Ectodermal cell (in vitro differentiated cells): Measurements from ENCODE around the gene LTBP1.
"Not testable (repeated sequence)": the region's sequence is repeated elsewhere in the genome, so short reads cannot be mapped to it uniquely, and the experiment has no call there.

ENCODE experiments used
- H3K27ac ChIP-seq: 2 replicates; pipeline ENCODE4 v1.7.0; 2013; ENCODE audit warnings: mild to moderate bottlenecking, low read depth, low read length; ENCODE audit not compliant: insufficient read depth, poor library complexity, severe bottlenecking
- H3K27me3 ChIP-seq: 2 replicates; pipeline ENCODE4 v1.7.0; 2013; ENCODE audit warnings: mild to moderate bottlenecking, low read length; ENCODE audit not compliant: insufficient read depth, control insufficient read depth, poor library complexity, severe bottlenecking
- H3K36me3 ChIP-seq: one replicate; pipeline ENCODE4 v1.7.0; 2013; ENCODE audit warnings: low read length; ENCODE audit not compliant: control insufficient read depth, insufficient read depth
- H3K4me1 ChIP-seq: one replicate; pipeline ENCODE4 v1.7.0; 2013; ENCODE audit warnings: low read length; ENCODE audit not compliant: control insufficient read depth, insufficient read depth
- H3K4me3 ChIP-seq: 2 replicates; pipeline ENCODE4 v1.7.0; 2013; ENCODE audit warnings: low read depth, low read length, control low read depth; ENCODE audit not compliant: insufficient read depth
- H3K9me3 ChIP-seq: 2 replicates; pipeline ENCODE4 v1.7.0; 2013; ENCODE audit warnings: mild to moderate bottlenecking, low read length, moderate library complexity; ENCODE audit not compliant: control insufficient read depth
- WGBS, 2 experiments: methylation state at CpG; one replicate each; pipeline ENCODE4 v1.1.7; 2013; ENCODE audit warnings: missing lambda C conversion rate in 2 of 2; 5-methylcytosine and 5-hydroxymethylcytosine counted together

Gene LTBP1

GRCh38 chr2:32918774-32919173 lies 28.0 kb upstream of the LTBP1 start:
- no peaks in the 10 kb centered on the region for H3K27me3 ChIP-seq
- 96 to 97% methylated on average over 6 of the region's 6 CpGs for WGBS, 2 experiments
- no peaks in the 10 kb centered on the region for H3K9me3 ChIP-seq
- no peak overlapping the region for H3K27ac ChIP-seq
- no peaks in the 10 kb centered on the region for H3K36me3 ChIP-seq
- no peaks in the 10 kb centered on the region for H3K4me1 ChIP-seq
- H3K4me3 ChIP-seq, result no peak overlapping the region

- H3K36me3 ChIP-seq, H3K9me3 ChIP-seq, H3K27ac ChIP-seq, H3K4me1 ChIP-seq, H3K27me3 ChIP-seq, H3K4me3 ChIP-seq: not testable (repeated sequence)
- 96 to 98% methylated on average over 6 of the region's 6 CpGs for WGBS, 2 experiments
Measured at GRCh38 chr2:32919901-32920300, 26.9 kb upstream of the LTBP1 start.

GRCh38 chr2:32921486-32921885 lies 25.3 kb upstream of the LTBP1 start:
- H3K4me1 ChIP-seq, H3K27me3 ChIP-seq, H3K4me3 ChIP-seq, H3K27ac ChIP-seq, H3K9me3 ChIP-seq, H3K36me3 ChIP-seq: not testable (repeated sequence)
- 87 to 95% methylated on average over 5 of the region's 5 CpGs for WGBS, 2 experiments

- Histone ChIP-seq H3K36me3 (no peaks in the 10 kb centered on the region), H3K4me1 (peaks cover 10% of the 10 kb centered on the region), H3K4me3 (no peak overlapping the region), H3K27ac (no peak overlapping the region), H3K27me3 (no peaks in the 10 kb centered on the region), H3K9me3 (no peaks in the 10 kb centered on the region)
- 91 to 100% methylated on average over 1 of the region's 1 CpG for WGBS, 2 experiments
Measured at GRCh38 chr2:32922501-32922900, 24.3 kb upstream of the LTBP1 start.

GRCh38 chr2:32923109-32923508 lies 23.6 kb upstream of the LTBP1 start:
- H3K4me3 ChIP-seq, result no peak overlapping the region
- H3K27ac ChIP-seq, result no peak overlapping the region
- peaks cover 10% of the 10 kb centered on the region for H3K4me1 ChIP-seq
- H3K36me3 ChIP-seq, result no peaks in the 10 kb centered on the region
- H3K9me3 ChIP-seq, result no peaks in the 10 kb centered on the region
- WGBS, 2 experiments, result 96 to 100% methylated on average over 2 of the region's 2 CpGs
- no peaks in the 10 kb centered on the region for H3K27me3 ChIP-seq

GRCh38 chr2:32925283-32925815 lies 21.4 kb upstream of the LTBP1 start:
- H3K4me1 ChIP-seq, result peaks cover 10% of the 10 kb centered on the region
- H3K9me3 ChIP-seq, result no peaks in the 10 kb centered on the region
- WGBS, 2 experiments, result 82 to 83% methylated on average over 5 of the region's 5 CpGs
- no peak overlapping the region for H3K4me3 ChIP-seq
- H3K27me3 ChIP-seq, result no peaks in the 10 kb centered on the region
- H3K27ac ChIP-seq, result no peak overlapping the region
- no peaks in the 10 kb centered on the region for H3K36me3 ChIP-seq

- Histone ChIP-seq H3K4me3 (no peak overlapping the region), H3K4me1 (peaks cover 10% of the 10 kb centered on the region), H3K36me3 (no peaks in the 10 kb centered on the region), H3K27me3 (no peaks in the 10 kb centered on the region), H3K9me3 (no peaks in the 10 kb centered on the region), H3K27ac (no peak overlapping the region)
- 94 to 96% methylated on average over 6 of the region's 6 CpGs for WGBS, 2 experiments
Measured at GRCh38 chr2:32925976-32926707, 20.6 kb upstream of the LTBP1 start.

- Histone ChIP-seq H3K9me3 (no peaks in the 10 kb centered on the region), H3K36me3 (no peaks in the 10 kb centered on the region), H3K27me3 (no peaks in the 10 kb centered on the region), H3K4me1 (peaks cover 10% of the 10 kb centered on the region), H3K4me3 (no peak overlapping the region), H3K27ac (no peak overlapping the region)
- WGBS, 2 experiments, result 35 to 45% methylated on average over 2 of the region's 2 CpGs
Measured at GRCh38 chr2:32926708-32927084, 20.1 kb upstream of the LTBP1 start.

- H3K4me1 ChIP-seq, result peaks cover 10% of the 10 kb centered on the region
- WGBS, 2 experiments, result 68% methylated on average over 4 of the region's 5 CpGs; no CpG with 5 or more reads in 1 of the 2 experiments
Measured at GRCh38 chr2:32930436-32930835, 16.3 kb upstream of the LTBP1 start.

GRCh38 chr2:32931519-32931918 lies 15.2 kb upstream of the LTBP1 start:
- H3K36me3 ChIP-seq, result no peaks in the 10 kb centered on the region
- H3K27ac ChIP-seq, result no peak overlapping the region
- no peaks in the 10 kb centered on the region for H3K27me3 ChIP-seq
- H3K9me3 ChIP-seq, result no peaks in the 10 kb centered on the region
- WGBS, 2 experiments, result 62 to 69% methylated on average over 2 of the region's 2 CpGs
- peaks cover 15% of the 10 kb centered on the region for H3K4me1 ChIP-seq
- H3K4me3 ChIP-seq, result no peak overlapping the region

More at GRCh38 chr2:32930436-32930835, 16.3 kb upstream of the LTBP1 start:
- Histone ChIP-seq H3K9me3 (no peaks in the 10 kb centered on the region), H3K27ac (no peak overlapping the region), H3K36me3 (no peaks in the 10 kb centered on the region), H3K4me3 (no peak overlapping the region), H3K27me3 (no peaks in the 10 kb centered on the region)
